ENCODE measurements around the gene THAP7.

The THAP7 gene

DNA sequence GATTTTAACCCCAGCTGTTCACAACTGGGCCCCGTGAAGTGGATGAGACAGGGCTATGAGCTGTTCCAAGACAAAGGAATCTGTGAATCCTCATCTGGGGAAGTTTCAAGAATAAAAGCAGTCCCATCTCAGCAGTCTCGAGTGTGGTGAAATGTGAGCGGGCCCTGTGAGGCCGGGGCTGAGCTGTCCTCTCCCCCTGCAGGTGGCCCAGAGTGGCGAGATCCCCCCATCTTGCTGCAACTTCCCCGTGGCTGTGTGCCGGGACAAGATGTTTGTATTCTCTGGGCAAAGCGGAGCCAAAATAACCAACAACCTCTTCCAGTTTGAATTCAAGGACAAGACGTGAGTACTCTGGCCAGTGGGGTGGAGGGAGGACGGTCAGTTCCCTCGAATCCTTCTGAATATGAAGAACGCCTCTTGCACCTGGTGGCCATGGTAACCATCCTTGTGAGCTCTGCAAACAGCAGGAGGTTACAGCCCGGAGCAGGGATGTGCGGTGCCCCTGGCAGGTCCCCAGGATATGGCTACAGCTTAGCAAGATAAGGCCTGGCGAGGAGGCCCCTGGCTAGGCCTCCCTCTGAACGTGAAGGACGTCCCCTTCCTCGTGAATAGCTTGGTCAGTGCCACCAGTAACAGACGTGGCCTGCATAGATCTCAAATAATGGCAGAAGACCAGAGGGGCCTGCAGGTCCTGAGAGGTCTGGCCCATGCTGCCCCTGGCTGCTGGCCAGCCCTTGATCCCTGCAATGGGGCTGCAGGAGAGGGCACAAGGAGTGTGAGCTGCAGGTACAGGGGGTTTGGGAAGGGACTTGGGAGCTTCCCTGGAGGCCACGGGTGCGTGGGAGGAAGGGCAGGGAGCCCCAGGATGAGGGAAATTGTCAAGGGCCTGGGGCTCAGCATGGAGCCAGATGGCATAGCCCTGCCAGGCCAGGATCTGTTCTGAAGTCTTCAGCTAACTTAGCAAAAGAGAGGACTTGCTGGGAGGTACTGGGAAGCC lies 11.4 kb downstream of the THAP7 start:
- Histone ChIP-seq H3K27ac (ENCODE audit: low read depth, low read length, severe bottlenecking) (no peak overlapping the region), H3K36me3 (ENCODE audit: control insufficient read depth, insufficient read depth, low read length) (peaks cover 64% of the 10 kb centered on the region), H3K9me3 (ENCODE audit: control insufficient read depth, low read length) (no peaks in the 10 kb centered on the region), H3K4me1 (ENCODE audit: control insufficient read depth, insufficient read depth, low read length, poor library complexity, severe bottlenecking) (no peaks in the 10 kb centered on the region), H3K4me3 (ENCODE audit: extremely low read depth, insufficient read depth, low read length, poor library complexity, severe bottlenecking) (no peak overlapping the region)
- 93 to 95% methylated on average over 20 of the region's 21 CpGs for WGBS, 2 experiments (ENCODE audit: insufficient coverage in 2 of 2)

GRCh38 chr22:20989323-20990138 lies 12.4 kb downstream of the THAP7 start:
- peaks cover 69% of the 10 kb centered on the region for H3K36me3 ChIP-seq (ENCODE audit: control insufficient read depth, insufficient read depth, low read length)
- H3K4me1 ChIP-seq (ENCODE audit: control insufficient read depth, insufficient read depth, low read length, poor library complexity, severe bottlenecking) = no peaks in the 10 kb centered on the region
- H3K27ac ChIP-seq (ENCODE audit: low read depth, low read length, severe bottlenecking) = no peak overlapping the region
- 85 to 90% methylated on average over 6 to 11 of the region's 17 CpGs for WGBS, 2 experiments (ENCODE audit: insufficient coverage in 2 of 2)
- no peak overlapping the region for H3K4me3 ChIP-seq (ENCODE audit: extremely low read depth, insufficient read depth, low read length, poor library complexity, severe bottlenecking)
- no peaks in the 10 kb centered on the region for H3K9me3 ChIP-seq (ENCODE audit: control insufficient read depth, low read length)

GRCh38 chr22:20988573-20989322 lies 13.2 kb downstream of the THAP7 start:
- Histone ChIP-seq H3K4me3 (ENCODE audit: extremely low read depth, insufficient read depth, low read length, poor library complexity, severe bottlenecking) (no peak overlapping the region), H3K9me3 (ENCODE audit: control insufficient read depth, low read length) (no peaks in the 10 kb centered on the region), H3K36me3 (ENCODE audit: control insufficient read depth, insufficient read depth, low read length) (peaks cover 73% of the 10 kb centered on the region), H3K4me1 (ENCODE audit: control insufficient read depth, insufficient read depth, low read length, poor library complexity, severe bottlenecking) (no peaks in the 10 kb centered on the region), H3K27ac (ENCODE audit: low read depth, low read length, severe bottlenecking) (no peak overlapping the region)
- WGBS, 2 experiments (ENCODE audit: insufficient coverage in 2 of 2) = 82 to 94% methylated on average over 10 to 13 of the region's 16 CpGs

- peaks cover 7% of the 10 kb centered on the region for H3K4me1 ChIP-seq (ENCODE audit: control insufficient read depth, insufficient read depth, low read length, poor library complexity, severe bottlenecking)
- WGBS, 2 experiments (ENCODE audit: insufficient coverage in 2 of 2) = 95 to 98% methylated on average over 6 to 12 of the region's 14 CpGs
- peaks cover 70% of the 10 kb centered on the region for H3K36me3 ChIP-seq (ENCODE audit: control insufficient read depth, insufficient read depth, low read length)
- no peak overlapping the region for H3K27ac ChIP-seq (ENCODE audit: low read depth, low read length, severe bottlenecking)
- H3K4me3 ChIP-seq (ENCODE audit: extremely low read depth, insufficient read depth, low read length, poor library complexity, severe bottlenecking) = no peak overlapping the region
- H3K9me3 ChIP-seq (ENCODE audit: control insufficient read depth, low read length) = no peaks in the 10 kb centered on the region
Measured at GRCh38 chr22:20987375-20987774, 14.5 kb downstream of the THAP7 start.

GRCh38 chr22:20986365-20986764 lies 15.6 kb downstream of the THAP7 start:
- no peaks in the 10 kb centered on the region for H3K9me3 ChIP-seq (ENCODE audit: control insufficient read depth, low read length)
- peaks cover 61% of the 10 kb centered on the region for H3K36me3 ChIP-seq (ENCODE audit: control insufficient read depth, insufficient read depth, low read length)
- H3K4me3 ChIP-seq (ENCODE audit: extremely low read depth, insufficient read depth, low read length, poor library complexity, severe bottlenecking) = no peak overlapping the region
- no peak overlapping the region for H3K27ac ChIP-seq (ENCODE audit: low read depth, low read length, severe bottlenecking)
- WGBS, 2 experiments (ENCODE audit: insufficient coverage in 2 of 2) = 88 to 92% methylated on average over 1 of the region's 1 CpG
- peaks cover 9% of the 10 kb centered on the region for H3K4me1 ChIP-seq (ENCODE audit: control insufficient read depth, insufficient read depth, low read length, poor library complexity, severe bottlenecking)

DNA sequence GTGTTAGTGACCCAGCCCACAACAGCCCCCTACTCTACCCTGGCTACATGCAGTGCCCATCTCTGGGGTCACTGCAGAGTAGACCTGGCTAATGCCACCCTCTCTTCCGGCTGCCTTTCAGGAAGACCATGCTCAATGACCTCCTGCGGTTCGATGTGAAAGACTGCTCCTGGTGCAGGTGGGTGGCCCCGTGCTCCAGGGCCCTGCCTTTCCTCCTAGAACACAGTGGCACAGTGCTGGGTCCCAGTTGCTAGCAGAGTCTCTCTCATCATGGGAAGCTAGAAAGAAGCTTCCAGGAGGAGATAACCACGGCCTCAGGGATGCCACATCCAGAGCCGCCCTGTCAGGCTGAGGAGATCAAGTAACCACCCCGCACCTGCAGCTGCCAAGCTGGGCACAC lies 16.2 kb downstream of the THAP7 start:
- Histone ChIP-seq H3K9me3 (ENCODE audit: control insufficient read depth, low read length) (no peaks in the 10 kb centered on the region), H3K4me3 (ENCODE audit: extremely low read depth, insufficient read depth, low read length, poor library complexity, severe bottlenecking) (no peak overlapping the region), H3K36me3 (ENCODE audit: control insufficient read depth, insufficient read depth, low read length) (peaks cover 54% of the 10 kb centered on the region), H3K4me1 (ENCODE audit: control insufficient read depth, insufficient read depth, low read length, poor library complexity, severe bottlenecking) (peaks cover 11% of the 10 kb centered on the region), H3K27ac (ENCODE audit: low read depth, low read length, severe bottlenecking) (no peak overlapping the region)
- 90 to 95% methylated on average over 7 of the region's 7 CpGs for WGBS, 2 experiments (ENCODE audit: insufficient coverage in 2 of 2)

- Histone ChIP-seq H3K36me3 (ENCODE audit: control insufficient read depth, insufficient read depth, low read length) (peaks cover 39% of the 10 kb centered on the region), H3K4me3 (ENCODE audit: extremely low read depth, insufficient read depth, low read length, poor library complexity, severe bottlenecking) (peak overlapping the region; percentile 83), H3K27ac (ENCODE audit: low read depth, low read length, severe bottlenecking) (no peak overlapping the region), H3K4me1 (ENCODE audit: control insufficient read depth, insufficient read depth, low read length, poor library complexity, severe bottlenecking) (peaks cover 11% of the 10 kb centered on the region), H3K9me3 (ENCODE audit: control insufficient read depth, low read length) (peaks cover 11% of the 10 kb centered on the region)
- 100% methylated on average over 1 to 3 of the region's 5 CpGs for WGBS, 2 experiments (ENCODE audit: insufficient coverage in 2 of 2)
Measured at GRCh38 chr22:20983081-20983771, 18.7 kb downstream of the THAP7 start.

DNA sequence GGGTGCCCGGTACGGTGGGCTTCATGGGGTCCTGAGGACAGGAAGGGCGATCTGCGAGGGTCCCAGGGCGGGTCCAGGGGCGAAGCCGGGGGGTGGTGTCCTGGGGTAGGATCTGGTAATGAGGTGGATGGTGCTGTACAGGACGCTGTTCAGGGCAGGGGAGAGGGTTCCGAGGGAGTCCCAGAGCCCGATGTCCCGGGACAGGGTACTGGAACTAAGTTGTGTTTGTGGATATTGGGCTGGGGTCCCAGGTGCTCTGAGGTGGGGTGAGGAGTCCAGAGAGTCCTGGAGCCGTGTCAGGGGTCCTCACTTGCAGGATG lies 19.4 kb downstream of the THAP7 start:
- WGBS, 2 experiments (ENCODE audit: insufficient coverage in 2 of 2) = 9% methylated on average over 10 to 12 of the region's 12 CpGs

GRCh38 chr22:20981787-20982562 lies 19.9 kb downstream of the THAP7 start, which contains the start of gene LZTR1:
Gene LZTR1 (plus strand): TSS chr22:20982297. CDS start chr22:20982372, 75 bp downstream.
- 0 to 1% methylated on average over 75 to 76 of the region's 87 CpGs for WGBS, 2 experiments (ENCODE audit: insufficient coverage in 2 of 2)
- Histone ChIP-seq H3K4me3 (ENCODE audit: extremely low read depth, insufficient read depth, low read length, poor library complexity, severe bottlenecking) (peak within 1 kb of the TSS; percentile 83), H3K4me1 (ENCODE audit: control insufficient read depth, insufficient read depth, low read length, poor library complexity, severe bottlenecking) (peaks cover 11% of the 10 kb centered on the region), H3K9me3 (ENCODE audit: control insufficient read depth, low read length) (peaks cover 12% of the 10 kb centered on the region), H3K36me3 (ENCODE audit: control insufficient read depth, insufficient read depth, low read length) (peaks cover 28% of the 10 kb centered on the region), H3K27ac (ENCODE audit: low read depth, low read length, severe bottlenecking) (peak within 1 kb of the TSS; percentile 71)

More for the DNA sequence above, 19.4 kb downstream of the THAP7 start:
- no peak overlapping the region for H3K27ac ChIP-seq (ENCODE audit: low read depth, low read length, severe bottlenecking)
- H3K4me3 ChIP-seq (ENCODE audit: extremely low read depth, insufficient read depth, low read length, poor library complexity, severe bottlenecking) = peak overlapping the region; percentile 83
- H3K4me1 ChIP-seq (ENCODE audit: control insufficient read depth, insufficient read depth, low read length, poor library complexity, severe bottlenecking) = peaks cover 11% of the 10 kb centered on the region
- peaks cover 32% of the 10 kb centered on the region for H3K36me3 ChIP-seq (ENCODE audit: control insufficient read depth, insufficient read depth, low read length)
- H3K9me3 ChIP-seq (ENCODE audit: control insufficient read depth, low read length) = peaks cover 12% of the 10 kb centered on the region

Data from mesodermal cell (in vitro differentiated cells).